ENCODE measurements around the gene CDH4.

The CDH4 gene

GRCh38 chr20:61556673-61557072, 304.6 kb downstream of the CDH4 start:
- no peak for DNase-seq (ENCODE audit: low read depth in 2 of 2)

- DNase-seq (ENCODE audit: low read depth in 2 of 2) = no peak
Measured at GRCh38 chr20:61557621-61558020, 305.6 kb downstream of the CDH4 start.

DNA sequence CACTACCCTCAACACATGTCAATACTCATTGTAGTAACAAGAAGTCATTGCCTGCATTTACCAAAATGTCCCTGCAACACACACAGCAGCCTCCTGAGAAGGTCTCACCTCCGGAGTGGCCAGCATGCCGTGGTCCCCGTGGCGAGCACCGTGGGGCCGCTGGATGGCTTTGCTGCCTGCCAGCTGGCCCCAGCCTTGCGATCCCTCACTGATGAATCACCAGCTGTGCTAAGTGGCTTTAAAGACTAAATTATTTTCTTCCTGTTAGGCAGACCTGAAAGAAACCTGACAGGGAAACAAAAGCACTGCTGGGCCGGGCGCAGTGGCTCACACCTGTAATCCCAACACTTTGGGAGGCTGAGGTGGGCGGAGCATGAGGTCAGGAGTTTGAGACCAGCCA, 306.7 kb downstream of the CDH4 start:
- no peak for DNase-seq (ENCODE audit: low read depth in 2 of 2)

GRCh38 chr20:61559706-61560315, 307.8 kb downstream of the CDH4 start:
- no peak for DNase-seq (ENCODE audit: low read depth in 2 of 2)

GRCh38 chr20:61560361-61560853, 308.3 kb downstream of the CDH4 start:
- peak; percentile 43 to 44 for DNase-seq (ENCODE audit: low read depth in 2 of 2)

GRCh38 chr20:61561111-61561830, 309.2 kb downstream of the CDH4 start:
- DNase-seq (ENCODE audit: low read depth in 2 of 2) = no peak

DNA sequence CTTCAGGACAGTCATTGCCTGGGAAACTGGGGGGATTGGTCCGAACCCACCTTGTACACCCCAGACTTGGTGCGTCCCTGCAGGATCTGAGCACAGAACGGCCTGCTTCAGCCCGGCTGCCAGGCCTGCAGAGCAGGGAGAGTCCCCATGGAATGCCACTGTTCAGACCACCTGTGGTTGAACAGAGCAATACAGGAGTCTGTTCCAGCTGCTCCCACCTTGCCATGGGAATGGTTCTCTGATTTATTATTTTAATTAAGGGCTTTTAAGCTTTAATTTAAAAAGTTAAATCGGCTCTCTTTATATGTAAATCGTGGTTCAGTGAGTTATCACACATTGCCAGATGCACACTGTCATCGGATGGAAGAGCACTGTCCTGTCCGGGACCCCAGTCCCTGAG, 310.4 kb downstream of the CDH4 start:
- DNase-seq (ENCODE audit: low read depth in 2 of 2) = no peak

- no peak for DNase-seq (ENCODE audit: low read depth in 2 of 2)
Measured at GRCh38 chr20:61562897-61563504, 310.9 kb downstream of the CDH4 start.

DNA sequence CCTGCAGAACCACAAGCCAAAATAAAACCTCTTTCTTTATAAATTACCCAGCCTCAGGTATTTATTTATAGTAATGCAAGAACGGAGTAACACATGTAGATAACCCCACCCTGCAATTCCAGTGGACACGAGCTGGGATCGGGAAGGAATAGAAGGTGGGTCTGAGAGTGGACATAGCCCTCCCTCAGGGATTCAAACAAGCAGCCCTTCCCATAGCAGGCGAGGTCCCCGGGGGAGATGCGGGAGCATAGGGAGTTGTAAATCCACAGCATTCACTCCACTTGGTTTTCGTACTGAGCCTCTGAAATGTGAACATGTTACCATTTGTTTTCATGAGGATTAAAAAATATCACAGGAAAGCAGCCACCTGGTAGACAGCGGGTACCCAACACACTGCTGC, 312.6 kb downstream of the CDH4 start:
- DNase-seq (ENCODE audit: low read depth in 2 of 2) = no peak

GRCh38 chr20:61565791-61566190, 313.7 kb downstream of the CDH4 start:
- no peak for DNase-seq (ENCODE audit: low read depth in 2 of 2)

DNA sequence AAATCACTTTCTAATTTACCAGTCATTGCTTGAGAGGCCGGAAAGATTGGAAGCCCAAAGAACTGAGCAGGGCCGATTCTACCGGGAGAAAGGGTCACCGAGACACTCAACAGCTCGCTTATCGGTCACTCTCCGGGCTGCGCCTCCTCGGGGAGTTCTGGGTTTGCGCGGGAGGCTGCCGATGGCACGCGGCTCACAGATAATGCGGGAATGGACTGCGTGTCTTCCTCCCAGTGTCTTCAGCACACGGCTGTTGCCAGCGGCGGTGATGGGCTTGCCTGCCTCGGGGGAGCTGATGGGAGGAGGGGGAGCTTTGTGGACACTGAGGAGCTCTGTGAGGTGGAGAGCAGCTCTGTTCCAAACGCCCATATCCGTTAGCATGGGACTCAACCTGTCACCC, 314.6 kb downstream of the CDH4 start:
- DNase-seq (ENCODE audit: low read depth in 2 of 2) = no peak

DNA sequence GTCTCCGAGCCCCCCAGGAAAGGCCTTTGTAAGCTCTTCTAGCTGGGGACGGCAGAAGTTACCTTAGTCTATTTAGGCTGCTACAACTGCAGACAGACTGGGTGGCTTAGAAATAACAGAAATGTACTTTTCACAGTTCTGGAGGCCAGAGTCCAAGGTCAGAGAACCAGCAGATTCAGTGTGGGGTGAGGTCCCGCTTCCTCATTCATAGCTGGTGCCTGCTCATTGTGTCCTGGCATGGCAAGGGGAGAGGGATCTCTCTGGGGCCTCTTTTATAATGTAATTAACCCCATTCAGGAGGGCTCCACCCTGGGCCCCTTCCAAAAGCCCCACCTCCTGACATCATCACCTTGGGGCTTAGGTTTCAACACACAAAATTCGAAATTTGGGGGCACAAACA, 315.1 kb downstream of the CDH4 start:
- no peak for DNase-seq (ENCODE audit: low read depth in 2 of 2)

- DNase-seq (ENCODE audit: low read depth in 2 of 2) = no peak
Measured at GRCh38 chr20:61569825-61570224, 317.8 kb downstream of the CDH4 start.

DNA sequence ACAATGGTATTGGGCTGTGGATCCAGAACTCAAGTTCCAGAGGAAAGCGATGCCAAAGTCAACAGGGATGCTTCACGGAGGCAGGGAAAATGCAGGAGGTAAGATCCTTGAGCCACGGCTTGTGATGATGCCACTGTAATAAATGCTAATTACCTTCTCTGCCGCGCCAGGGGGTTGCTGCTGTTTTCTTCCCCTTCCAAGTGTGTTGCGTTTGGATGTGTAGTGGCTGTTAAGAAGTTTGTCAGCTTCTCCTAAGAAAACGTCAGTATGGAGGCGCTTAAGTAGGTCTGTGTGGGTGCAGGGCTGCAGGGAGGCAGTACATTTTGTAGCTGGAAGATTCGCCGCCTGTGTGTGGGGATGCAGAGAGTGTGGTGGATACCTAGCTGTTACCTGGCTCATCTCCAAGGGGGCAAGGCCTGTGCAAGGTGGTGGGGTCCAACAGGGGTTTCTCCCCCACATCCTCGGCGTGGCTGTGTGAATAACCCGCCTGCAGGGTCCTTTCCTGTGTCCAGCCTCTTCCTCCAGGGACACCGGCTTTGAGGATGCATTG, 318.7 kb downstream of the CDH4 start:
- DNase-seq (ENCODE audit: low read depth in 2 of 2) = no peak

DNA sequence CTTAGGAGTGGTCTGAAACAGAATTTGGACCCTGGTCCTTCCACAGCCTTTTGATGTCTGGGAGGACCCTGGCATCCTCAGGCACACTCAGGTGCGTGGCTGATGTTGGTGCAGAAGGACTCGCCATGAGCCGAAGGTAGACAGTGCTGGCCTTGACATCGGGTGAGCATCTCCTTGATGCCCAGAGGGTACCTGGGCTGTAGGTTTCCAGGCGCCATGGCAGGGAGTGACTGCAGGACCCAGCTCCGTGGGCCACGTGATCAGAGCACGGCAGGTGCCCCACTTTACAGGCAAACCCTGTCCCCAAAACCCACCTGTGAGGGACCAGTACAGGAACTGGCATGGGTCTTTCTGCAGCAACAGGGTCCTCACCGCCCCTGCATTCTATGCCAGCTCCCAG, 319.2 kb downstream of the CDH4 start:
- no peak for DNase-seq (ENCODE audit: low read depth in 2 of 2)

GRCh38 chr20:61571916-61572711, 320.1 kb downstream of the CDH4 start:
- no peak for DNase-seq (ENCODE audit: low read depth in 2 of 2)

- no peak for DNase-seq (ENCODE audit: low read depth in 2 of 2)
Measured at GRCh38 chr20:61572789-61573188, 320.7 kb downstream of the CDH4 start.

GRCh38 chr20:61573415-61574305, 321.6 kb downstream of the CDH4 start:
- DNase-seq (ENCODE audit: low read depth in 2 of 2) = no peak

GRCh38 chr20:61575151-61575937, 323.3 kb downstream of the CDH4 start:
- DNase-seq (ENCODE audit: low read depth in 2 of 2) = no peak

GRCh38 chr20:61576372-61576771, 324.3 kb downstream of the CDH4 start:
- no peak for DNase-seq (ENCODE audit: low read depth in 2 of 2)

Data from fibroblast of skin of left quadriceps (primary cell).